GF-D8 (cell line): ENCODE results near the gene MAT1A.
"Not testable (repeated sequence)": the region's sequence is repeated elsewhere in the genome, so short reads cannot be mapped to it uniquely, and the experiment has no call there.

Experiments
- DNase-seq: peaks from one replicate; lab custom pipeline; 2025; lab: John Stamatoyannopoulos, UW

The MAT1A gene

GRCh38 chr10:80223031-80223419 lies 66.4 kb downstream of the MAT1A start:
- not testable (repeated sequence) for DNase-seq
